BLaER1 (cell line): ENCODE results near the gene KIFC3.
"Not testable (repeated sequence)": the region's sequence is repeated elsewhere in the genome, so short reads cannot be mapped to it uniquely, and the experiment has no call there.

Experiments
- H3K27ac ChIP-seq: shearing (Covaris generic); formaldehyde crosslinking; 2 replicates; pipeline ENCODE4 v1.8.1; 2022
- H3K27me3 ChIP-seq: shearing (Covaris generic); formaldehyde crosslinking; 2 replicates; pipeline ENCODE4 v1.8.1; 2022
- H3K36me3 ChIP-seq: shearing (Covaris generic); formaldehyde crosslinking; 2 replicates; pipeline ENCODE4 v1.8.1; 2022
- H3K4me1 ChIP-seq: shearing (Covaris generic); formaldehyde crosslinking; 2 replicates; pipeline ENCODE4 v1.8.1; 2022
- H3K4me2 ChIP-seq: shearing (Covaris generic); formaldehyde crosslinking; 2 replicates; pipeline ENCODE4 v1.8.1; 2022
- H3K4me3 ChIP-seq: shearing (Covaris generic); formaldehyde crosslinking; 2 replicates; pipeline ENCODE4 v1.8.1; 2022
- H3K9ac ChIP-seq: shearing (Covaris generic); formaldehyde crosslinking; 2 replicates; pipeline ENCODE4 v1.8.1; 2022
- H3K9me3 ChIP-seq: shearing (Covaris generic); formaldehyde crosslinking; 2 replicates; pipeline ENCODE4 v1.8.1; 2022
- H4K20me1 ChIP-seq: shearing (Covaris generic); formaldehyde crosslinking; 2 replicates; pipeline ENCODE4 v1.8.1; 2022
- Cebpa-rat ChIP-seq: shearing (Covaris generic); IDR thresholded peaks from 2 replicates; pipeline ENCODE4 v1.8.1; 2022

Gene KIFC3

DNA sequence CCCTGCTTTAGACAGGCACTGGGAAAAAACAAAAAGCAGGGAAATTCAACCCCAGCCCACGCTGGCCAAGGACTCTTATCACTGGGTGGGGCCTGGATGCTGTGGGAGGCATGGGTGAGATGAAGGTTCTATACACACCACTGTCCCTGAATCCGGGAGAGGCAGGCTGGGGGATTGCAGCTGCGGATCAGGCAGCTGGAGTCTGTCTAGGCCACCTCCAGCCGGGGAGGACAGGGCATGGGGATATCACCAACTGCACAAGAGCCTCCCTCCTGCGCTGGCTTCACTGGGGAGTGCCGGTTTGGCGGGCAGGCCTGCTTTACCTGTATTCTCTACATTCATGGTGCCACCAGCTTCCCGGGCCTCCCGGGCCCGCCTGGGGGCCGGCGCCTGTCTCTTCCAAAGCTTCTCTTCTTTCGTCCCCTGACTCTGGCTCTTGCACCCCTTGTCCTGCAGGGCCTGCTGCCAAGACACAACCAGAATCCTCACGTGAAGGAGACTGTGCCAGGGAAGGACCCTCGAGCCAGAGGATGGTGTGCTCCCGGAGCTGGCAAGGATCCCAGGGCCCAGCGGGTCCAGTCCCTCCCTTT, 13.9 kb downstream of the KIFC3 start:
- no peaks in the 10 kb centered on the region; the same call in 1 of the 2 replicates for H3K36me3 ChIP-seq
- no peak overlapping the region for H3K4me2 ChIP-seq
- no peaks in the 10 kb centered on the region for H3K27me3 ChIP-seq
- no peak overlapping the region for H3K4me3 ChIP-seq
- no peaks in the 10 kb centered on the region for H3K9me3 ChIP-seq
- TF ChIP-seq Cebpa-rat, result no peak
- no peaks in the 10 kb centered on the region for H4K20me1 ChIP-seq
- H3K9ac ChIP-seq, result no peak overlapping the region
- H3K27ac ChIP-seq, result no peak overlapping the region
- peaks cover 22% of the 10 kb centered on the region for H3K4me1 ChIP-seq

DNA sequence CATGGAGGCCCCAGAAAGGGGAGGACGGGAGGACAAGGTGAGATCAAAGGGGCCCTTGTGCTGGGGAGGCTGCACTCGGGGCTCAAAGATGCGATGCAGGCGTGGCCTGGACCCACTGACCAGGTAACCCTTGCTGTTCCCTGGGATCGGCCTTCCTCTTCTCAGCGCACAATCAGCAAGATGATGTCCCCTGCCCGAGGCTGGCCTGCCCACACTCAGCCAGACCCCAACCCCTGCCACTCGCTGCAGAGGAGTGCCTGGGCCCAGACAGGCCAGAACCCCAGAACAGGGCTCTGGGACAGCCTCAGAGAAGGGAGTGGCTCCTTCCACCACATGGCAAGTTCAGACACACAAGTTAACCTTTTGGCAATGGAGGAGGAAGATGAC, 14.8 kb downstream of the KIFC3 start:
- Histone ChIP-seq H3K4me2 (no peak overlapping the region), H3K9me3 (no peaks in the 10 kb centered on the region), H4K20me1 (no peaks in the 10 kb centered on the region), H3K4me3 (no peak overlapping the region), H3K27me3 (no peaks in the 10 kb centered on the region), H3K27ac (no peak overlapping the region), H3K36me3 (no peaks in the 10 kb centered on the region; the same call in 1 of the 2 replicates), H3K9ac (no peak overlapping the region), H3K4me1 (peaks cover 22% of the 10 kb centered on the region)
- no peak for TF ChIP-seq Cebpa-rat

DNA sequence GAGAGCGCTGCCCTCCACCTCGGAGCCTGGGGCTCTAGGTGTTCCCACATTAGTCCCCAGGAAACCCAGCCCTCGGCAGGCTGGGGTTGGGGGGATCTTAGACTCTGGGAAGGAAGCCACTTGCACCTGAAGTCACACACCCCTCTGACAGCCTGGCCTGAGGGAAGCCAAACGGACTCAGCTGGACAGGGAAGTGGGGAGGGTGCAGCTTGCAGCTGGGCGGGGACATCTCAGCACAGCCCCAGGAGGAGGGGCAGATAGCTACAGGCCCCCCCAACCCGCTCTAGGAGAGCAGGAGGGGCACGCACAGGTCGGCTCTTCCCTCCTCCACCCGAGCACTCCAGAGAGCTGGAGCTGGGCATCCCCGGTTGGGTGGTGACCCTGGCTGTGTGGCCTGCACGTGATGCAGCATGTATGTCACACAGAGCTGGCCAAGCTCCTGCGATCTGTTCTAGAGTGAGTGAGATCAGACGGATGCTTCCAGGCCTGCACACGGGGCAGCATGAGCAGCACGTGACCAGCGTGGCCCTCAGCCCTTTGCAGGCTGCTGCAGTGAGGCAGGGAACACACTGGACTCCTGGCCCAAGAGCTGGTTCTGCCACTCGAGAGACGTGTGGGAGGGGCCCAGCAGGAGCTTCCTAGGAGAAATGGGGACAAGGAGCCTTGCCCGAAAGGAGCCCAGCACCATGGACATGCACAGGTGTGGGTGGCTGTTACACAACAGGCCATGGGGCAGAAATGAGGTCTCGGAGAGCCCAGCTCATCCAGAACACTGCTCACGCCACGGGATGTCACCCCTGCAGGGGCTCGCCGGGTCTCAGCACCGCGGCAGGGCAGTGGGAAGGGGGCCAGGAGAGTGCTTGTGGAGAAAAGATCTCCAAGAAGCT, 15.4 kb downstream of the KIFC3 start:
- H3K27ac ChIP-seq, result no peak overlapping the region

DNA sequence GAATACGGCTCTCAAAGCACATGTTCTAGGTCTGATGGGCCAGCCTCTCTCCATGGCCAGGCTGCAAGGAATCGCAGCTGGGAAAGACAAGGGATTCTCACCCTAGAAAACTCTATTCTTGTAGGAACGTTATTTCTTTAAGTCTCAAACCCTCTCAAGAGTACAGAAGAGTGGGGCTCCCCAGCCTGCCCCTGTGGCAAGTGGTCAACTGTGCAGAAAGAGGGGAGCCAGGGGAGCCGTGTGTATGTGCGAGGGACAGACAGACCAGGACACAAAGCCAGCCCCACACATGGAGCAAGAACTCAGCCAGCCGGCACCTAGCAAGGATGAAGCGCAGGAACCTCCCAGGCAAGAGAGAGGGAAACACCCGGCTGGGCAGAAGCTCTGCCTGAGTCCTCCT, 16.4 kb downstream of the KIFC3 start:
- H3K4me1 ChIP-seq, result peaks cover 6% of the 10 kb centered on the region

More for the DNA sequence above, 15.4 kb downstream of the KIFC3 start:
- H3K27me3 ChIP-seq, result no peaks in the 10 kb centered on the region
- no peaks in the 10 kb centered on the region; the same call in 1 of the 2 replicates for H3K36me3 ChIP-seq
- H4K20me1 ChIP-seq, result no peaks in the 10 kb centered on the region
- peaks cover 16% of the 10 kb centered on the region for H3K4me1 ChIP-seq
- H3K4me3 ChIP-seq, result no peak overlapping the region
- H3K9ac ChIP-seq, result no peak overlapping the region
- no peak overlapping the region for H3K4me2 ChIP-seq
- no peak for TF ChIP-seq Cebpa-rat
- H3K9me3 ChIP-seq, result no peaks in the 10 kb centered on the region

DNA sequence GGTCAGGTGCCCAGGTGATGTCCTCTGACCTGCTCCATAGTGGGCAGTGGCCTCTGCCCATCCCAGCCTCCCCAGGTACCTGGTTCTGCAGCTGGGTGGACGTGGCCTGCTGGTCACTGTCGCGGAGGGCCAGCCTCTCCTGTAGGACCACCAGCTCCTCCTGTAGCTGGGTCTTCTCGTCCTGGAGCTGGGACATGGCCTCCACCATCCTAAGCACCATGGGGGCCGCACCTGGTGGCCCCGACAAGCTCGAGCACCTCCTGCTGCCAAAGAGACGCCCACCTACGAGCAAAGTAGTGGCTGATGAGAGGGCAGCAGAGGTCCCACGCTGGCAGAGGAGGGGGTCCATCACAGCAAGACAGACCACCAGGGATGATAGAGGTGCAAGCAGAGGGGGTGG, 16.9 kb downstream of the KIFC3 start:
- H3K9ac ChIP-seq, result no peak overlapping the region
- H3K9me3 ChIP-seq, result no peaks in the 10 kb centered on the region
- H4K20me1 ChIP-seq, result no peaks in the 10 kb centered on the region
- 0 out of 2 replicates have a peak, but pooled peaks cover under 1% of the 10 kb centered on the region for H3K4me1 ChIP-seq
- H3K36me3 ChIP-seq, result no peaks in the 10 kb centered on the region; the same call in 1 of the 2 replicates
- H3K4me2 ChIP-seq, result no peak overlapping the region
- H3K27ac ChIP-seq, result no peak overlapping the region
- TF ChIP-seq Cebpa-rat, result no peak
- no peaks in the 10 kb centered on the region for H3K27me3 ChIP-seq
- no peak overlapping the region for H3K4me3 ChIP-seq

More for the DNA sequence above, 16.4 kb downstream of the KIFC3 start:
- no peak overlapping the region for H3K4me3 ChIP-seq
- H3K4me2 ChIP-seq, result no peak overlapping the region
- no peaks in the 10 kb centered on the region for H3K27me3 ChIP-seq
- no peak for TF ChIP-seq Cebpa-rat
- no peaks in the 10 kb centered on the region for H3K9me3 ChIP-seq
- no peak overlapping the region for H3K9ac ChIP-seq
- H3K27ac ChIP-seq, result no peak overlapping the region
- H3K36me3 ChIP-seq, result no peaks in the 10 kb centered on the region; the same call in 1 of the 2 replicates
- H4K20me1 ChIP-seq, result no peaks in the 10 kb centered on the region

DNA sequence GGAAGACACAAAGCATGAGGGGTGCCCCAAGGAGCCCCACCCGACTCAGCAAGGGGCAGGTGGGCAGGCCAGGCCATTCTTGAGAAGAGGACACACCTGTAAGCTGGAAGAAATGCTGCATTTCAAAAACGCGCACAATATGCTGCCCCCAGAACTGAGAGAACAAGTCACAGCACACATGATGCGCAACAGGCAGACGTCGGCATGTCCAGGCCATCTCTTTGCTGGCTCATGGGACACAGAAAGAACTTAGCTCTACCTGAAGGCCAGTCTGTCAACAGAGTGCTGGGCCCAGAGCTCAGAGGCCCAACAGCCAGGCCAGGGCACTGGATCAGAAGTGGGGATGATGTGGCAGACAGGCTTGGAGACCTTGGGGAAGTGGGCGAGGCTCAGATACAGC, 18.0 kb downstream of the KIFC3 start:
- TF ChIP-seq Cebpa-rat, result no peak
- Histone ChIP-seq H3K4me3 (no peak overlapping the region), H3K27me3 (no peaks in the 10 kb centered on the region), H3K4me1 (no peaks in the 10 kb centered on the region), H3K27ac (no peak overlapping the region), H3K9ac (no peak overlapping the region), H3K9me3 (no peaks in the 10 kb centered on the region), H3K4me2 (no peak overlapping the region), H3K36me3 (no peaks in the 10 kb centered on the region; the same call in 1 of the 2 replicates), H4K20me1 (no peaks in the 10 kb centered on the region)

DNA sequence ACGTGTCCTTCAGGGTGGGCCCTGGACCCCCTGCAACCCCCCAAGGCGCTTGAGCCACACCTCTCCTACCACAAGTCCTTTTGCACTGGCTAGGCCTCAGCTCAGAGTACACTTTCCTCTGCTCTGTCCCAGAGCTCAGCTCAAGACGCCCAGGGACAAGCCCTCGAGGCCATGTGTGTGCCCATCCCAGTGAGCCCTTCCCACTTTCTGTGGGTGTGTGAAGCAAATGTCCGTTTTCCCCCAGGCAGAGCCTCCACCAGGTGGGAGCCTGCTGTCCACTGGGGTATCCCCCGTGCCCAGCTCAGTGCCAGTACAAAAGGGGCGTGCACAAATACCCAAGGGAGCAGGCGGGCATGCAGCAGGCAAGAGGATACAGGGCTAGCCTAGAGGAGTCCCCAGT, 18.4 kb downstream of the KIFC3 start:
- Histone ChIP-seq H3K4me2 (no peak overlapping the region), H3K4me3 (no peak overlapping the region), H3K4me1 (no peaks in the 10 kb centered on the region), H3K9me3 (no peaks in the 10 kb centered on the region), H3K36me3 (no peaks in the 10 kb centered on the region; the same call in 1 of the 2 replicates), H4K20me1 (no peaks in the 10 kb centered on the region), H3K27ac (no peak overlapping the region), H3K9ac (no peak overlapping the region), H3K27me3 (no peaks in the 10 kb centered on the region)
- no peak for TF ChIP-seq Cebpa-rat

DNA sequence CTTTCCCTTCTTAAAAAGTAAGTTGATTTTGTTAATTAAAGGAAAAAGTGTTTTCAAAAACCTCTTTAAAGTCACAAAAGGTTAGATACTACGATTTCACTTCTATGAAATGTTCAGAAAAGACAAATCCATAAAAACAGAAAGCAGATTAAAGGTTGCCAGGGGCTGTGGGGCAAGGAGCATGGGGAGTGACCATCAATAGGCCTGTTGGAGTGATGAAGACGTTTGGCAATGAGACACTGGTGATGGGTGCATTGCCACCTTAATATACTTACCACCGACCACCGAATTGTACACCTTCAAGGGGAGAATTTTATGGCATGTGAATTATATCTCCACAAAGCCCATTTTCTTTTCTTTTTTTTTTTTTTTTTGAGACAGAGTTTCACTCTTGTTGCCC, 19.2 kb downstream of the KIFC3 start:
- TF ChIP-seq Cebpa-rat, result no peak
- no peaks in the 10 kb centered on the region for H4K20me1 ChIP-seq
- no peak overlapping the region for H3K4me2 ChIP-seq
- H3K27me3 ChIP-seq, result no peaks in the 10 kb centered on the region
- H3K36me3 ChIP-seq, result no peaks in the 10 kb centered on the region; the same call in 1 of the 2 replicates
- H3K4me1 ChIP-seq, result no peaks in the 10 kb centered on the region
- no peak overlapping the region for H3K27ac ChIP-seq
- H3K4me3 ChIP-seq, result no peak overlapping the region
- H3K9me3 ChIP-seq, result no peaks in the 10 kb centered on the region
- no peak overlapping the region for H3K9ac ChIP-seq

DNA sequence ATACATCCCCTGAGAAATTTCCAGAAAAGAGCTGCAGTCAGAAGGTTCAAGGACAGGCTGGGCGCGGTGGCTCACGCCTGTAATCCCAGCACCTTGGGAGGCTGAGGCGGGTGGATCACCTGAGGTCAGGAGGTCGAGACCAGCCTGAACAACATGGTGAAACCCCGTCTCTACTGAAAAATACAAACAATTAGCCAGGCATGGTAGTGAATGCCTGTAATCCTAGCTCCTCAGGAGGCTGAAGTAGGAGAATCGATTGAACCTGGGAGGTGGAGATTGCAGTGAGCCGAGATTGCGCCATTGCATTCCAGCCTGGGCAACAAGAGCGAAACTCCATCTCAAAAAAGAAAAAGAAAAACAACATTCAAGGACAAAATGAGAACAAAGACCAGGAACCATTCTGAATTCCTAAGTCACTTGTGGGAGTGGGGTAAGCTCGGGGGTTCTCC, 19.7 kb downstream of the KIFC3 start:
- not testable (repeated sequence) for H3K27me3 ChIP-seq, H3K9me3 ChIP-seq, H3K36me3 ChIP-seq, H3K4me2 ChIP-seq, H3K9ac ChIP-seq, H4K20me1 ChIP-seq, H3K4me3 ChIP-seq, H3K4me1 ChIP-seq, H3K27ac ChIP-seq
